ENCODE data around the gene MACROD2. TPM values are rescaled to one million over a fixed set of nuclear protein-coding genes. Genes with fewer than 3 reads are reported as not detected.

Gene MACROD2
- total and polyA plus RNA-seq, 11 donors: 0.54 to 5.4 (median 2.4) TPM

DNA sequence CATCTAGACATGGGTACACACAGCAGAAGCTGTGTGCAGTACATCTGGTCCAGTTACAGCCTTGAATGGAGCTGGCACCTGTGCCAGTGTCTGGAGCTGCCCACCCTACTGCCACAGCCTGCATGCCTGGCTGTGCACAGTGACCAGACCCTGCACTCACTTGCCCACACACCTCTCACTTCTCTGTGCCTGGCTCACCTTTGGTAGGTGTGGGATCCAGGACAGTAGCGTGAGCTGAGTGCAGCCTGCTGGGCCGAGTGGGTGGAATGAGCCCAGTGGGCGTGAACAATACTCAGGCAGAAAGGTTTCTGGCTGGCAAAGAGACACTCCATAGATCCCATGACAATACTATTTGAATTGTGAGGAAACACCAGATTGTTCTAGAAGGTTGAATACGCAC, 1181.6 kb downstream of the MACROD2 start:
- intact Hi-C loops (cut with DNase I): no loop called here
- TF ChIP-seq POLR2A (IDR thresholded peaks at IDR 0.05): no peak
- peak in 1 of 5 donors; percentile 39 for DNase-seq

DNA sequence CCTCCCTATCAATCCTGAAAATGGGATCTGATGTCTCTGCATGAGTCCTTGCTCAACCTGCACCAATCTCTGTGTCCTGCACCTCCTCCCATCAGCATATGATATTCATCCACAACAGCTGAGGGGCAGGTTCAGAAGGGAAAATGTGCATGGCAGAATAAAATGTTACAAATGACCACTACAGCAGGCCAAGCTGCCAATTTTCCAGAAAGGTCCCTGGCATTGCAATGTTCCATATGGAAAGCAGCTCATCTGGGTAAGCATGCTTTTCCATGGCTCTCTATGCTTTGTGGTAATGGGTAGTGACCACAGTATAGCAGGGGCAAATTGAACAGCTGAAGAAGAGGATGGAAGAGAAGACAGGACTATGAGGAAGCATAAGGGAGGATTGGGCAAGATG, 1183.3 kb downstream of the MACROD2 start:
- ATAC-seq (no peak), DNase-seq (no peak)
- no peaks in the 10 kb centered on the region for H3K36me3 ChIP-seq
- no peaks in the 10 kb centered on the region for H3K4me1 ChIP-seq
- no peak overlapping the region for H3K27ac ChIP-seq
- no peak for TF ChIP-seq POLR2A (IDR thresholded peaks at IDR 0.05)
- intact Hi-C loops (cut with DNase I): no loop called here
- H3K9me3 ChIP-seq: peaks cover 0 to 12% (median 0%) of the 10 kb centered on the region in 12 donors
- H3K4me3 ChIP-seq: no peak overlapping the region
- H3K27me3 ChIP-seq: no peaks in the 10 kb centered on the region

More for the DNA sequence above, 1181.6 kb downstream of the MACROD2 start:
- 89 to 93% (median 91%) methylated on average over 4 of the region's 4 CpGs for WGBS, 4 donors
- no peak for ATAC-seq
- Histone ChIP-seq H3K36me3 (no peaks in the 10 kb centered on the region), H3K4me1 (no peaks in the 10 kb centered on the region), H3K4me3 (no peak overlapping the region), H3K9me3 (peaks cover 0 to 12% (median 0%) of the 10 kb centered on the region in 12 donors), H3K27me3 (no peaks in the 10 kb centered on the region), H3K27ac (no peak overlapping the region)

DNA sequence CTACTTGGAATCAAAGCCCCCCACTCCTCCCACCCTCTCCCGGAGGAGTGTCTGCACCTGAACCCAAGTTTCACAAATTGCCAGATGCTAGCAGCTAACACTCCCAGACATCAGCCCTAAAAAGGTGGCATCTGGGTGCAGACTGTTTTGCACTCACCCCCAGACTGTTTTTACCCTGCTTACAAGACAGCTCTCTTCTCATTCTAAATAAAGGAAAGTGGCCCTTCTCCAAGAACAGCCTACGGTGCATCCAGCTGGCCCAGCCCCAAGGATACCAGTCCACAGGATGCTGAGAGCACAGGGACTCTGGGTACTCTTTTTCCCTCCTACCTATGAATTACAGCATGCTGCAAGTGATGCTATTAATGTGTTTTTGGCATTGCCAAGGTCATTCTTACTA, 1184.1 kb downstream of the MACROD2 start:
- 41 to 56% (median 49%) methylated on average over 2 of the region's 2 CpGs for WGBS, 4 donors
- peak in 2 of 4 donors; percentile 61 to 69 for ATAC-seq
- Histone ChIP-seq H3K4me1 (no peaks in the 10 kb centered on the region), H3K9me3 (peaks cover 0 to 12% (median 0%) of the 10 kb centered on the region in 12 donors), H3K36me3 (no peaks in the 10 kb centered on the region), H3K4me3 (no peak overlapping the region), H3K27ac (no peak overlapping the region), H3K27me3 (no peaks in the 10 kb centered on the region)
- intact Hi-C loops (cut with DNase I): no loop called here
- DNase-seq: peak in 1 of 5 donors; percentile 48
- TF ChIP-seq, protein P1, sequence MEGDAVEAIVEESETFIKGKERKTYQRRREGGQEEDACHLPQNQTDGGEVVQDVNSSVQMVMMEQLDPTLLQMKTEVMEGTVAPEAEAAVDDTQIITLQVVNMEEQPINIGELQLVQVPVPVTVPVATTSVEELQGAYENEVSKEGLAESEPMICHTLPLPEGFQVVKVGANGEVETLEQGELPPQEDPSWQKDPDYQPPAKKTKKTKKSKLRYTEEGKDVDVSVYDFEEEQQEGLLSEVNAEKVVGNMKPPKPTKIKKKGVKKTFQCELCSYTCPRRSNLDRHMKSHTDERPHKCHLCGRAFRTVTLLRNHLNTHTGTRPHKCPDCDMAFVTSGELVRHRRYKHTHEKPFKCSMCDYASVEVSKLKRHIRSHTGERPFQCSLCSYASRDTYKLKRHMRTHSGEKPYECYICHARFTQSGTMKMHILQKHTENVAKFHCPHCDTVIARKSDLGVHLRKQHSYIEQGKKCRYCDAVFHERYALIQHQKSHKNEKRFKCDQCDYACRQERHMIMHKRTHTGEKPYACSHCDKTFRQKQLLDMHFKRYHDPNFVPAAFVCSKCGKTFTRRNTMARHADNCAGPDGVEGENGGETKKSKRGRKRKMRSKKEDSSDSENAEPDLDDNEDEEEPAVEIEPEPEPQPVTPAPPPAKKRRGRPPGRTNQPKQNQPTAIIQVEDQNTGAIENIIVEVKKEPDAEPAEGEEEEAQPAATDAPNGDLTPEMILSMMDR (IDR thresholded peaks at IDR 0.05): no peak

DNA sequence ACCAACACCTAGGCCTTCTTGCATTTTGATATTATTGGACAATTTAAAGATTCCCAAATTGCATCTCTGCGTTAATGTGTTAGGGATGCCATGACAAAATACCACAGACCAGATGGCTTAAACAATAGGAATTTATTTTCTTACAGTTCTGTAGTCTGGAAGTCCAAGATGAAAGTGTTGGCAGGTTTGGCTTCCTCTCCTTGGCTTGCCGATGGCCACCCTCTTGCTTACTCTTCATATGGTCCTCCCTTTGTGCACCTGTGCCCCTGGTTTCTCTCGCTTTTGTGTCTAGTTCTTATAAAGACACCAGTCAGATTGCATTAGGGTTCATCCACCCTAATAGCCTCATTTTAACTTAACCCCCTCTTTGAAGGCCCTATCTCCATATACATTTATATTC, 1184.5 kb downstream of the MACROD2 start:
- WGBS, 4 donors: 88 to 96% (median 92%) methylated on average over 3 of the region's 3 CpGs
- no peak overlapping the region for H3K4me3 ChIP-seq
- no peaks in the 10 kb centered on the region for H3K27me3 ChIP-seq
- DNase-seq: no peak
- no peaks in the 10 kb centered on the region for H3K4me1 ChIP-seq
- no peak overlapping the region for H3K27ac ChIP-seq
- intact Hi-C loops (cut with DNase I): loop anchor here in 1 of 10 donors (10.0 kb wide), 1 partner anchor 55 kb away; no protein-coding TSS in a partner anchor
- H3K9me3 ChIP-seq: peaks cover 0 to 12% (median 0%) of the 10 kb centered on the region in 12 donors
- ATAC-seq: no peak
- no peaks in the 10 kb centered on the region for H3K36me3 ChIP-seq
- TF ChIP-seq, protein P1 (IDR thresholded peaks at IDR 0.05): no peak
- TF ChIP-seq POLR2A (IDR thresholded peaks at IDR 0.05): no peak

DNA sequence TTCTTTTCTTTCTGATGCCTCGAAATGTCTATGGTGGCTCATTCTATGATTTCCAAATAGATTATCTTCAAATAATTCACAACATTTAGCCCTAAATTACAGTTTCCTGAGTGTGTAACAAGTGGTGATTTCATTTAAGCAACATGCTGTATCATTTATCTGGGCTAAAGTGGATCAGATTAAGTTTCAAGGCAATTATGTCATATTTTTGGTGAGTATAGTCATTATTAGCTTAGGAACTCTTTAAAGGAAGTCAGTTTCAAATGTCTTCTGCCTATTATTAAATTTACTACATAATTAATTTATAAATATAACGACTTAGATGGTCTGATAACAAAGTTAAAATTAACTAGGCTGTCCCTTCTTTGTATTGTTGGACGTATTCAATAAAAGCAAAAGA, 1190.0 kb downstream of the MACROD2 start:
- no peaks in the 10 kb centered on the region for H3K4me1 ChIP-seq
- intact Hi-C loops (cut with DNase I): loop anchor here in 1 of 10 donors (10.0 kb wide), 1 partner anchor 49 kb away; no protein-coding TSS in a partner anchor
- H3K36me3 ChIP-seq: no peaks in the 10 kb centered on the region
- 64 to 83% (median 70%) methylated on average over 3 of the region's 3 CpGs for WGBS, 4 donors
- no peak overlapping the region for H3K4me3 ChIP-seq
- TF ChIP-seq POLR2A (IDR thresholded peaks at IDR 0.05): no peak
- TF ChIP-seq, protein P1 (IDR thresholded peaks at IDR 0.05): no peak
- DNase-seq (no peak), ATAC-seq (no peak)
- H3K27ac ChIP-seq: no peak overlapping the region
- H3K27me3 ChIP-seq: no peaks in the 10 kb centered on the region
- H3K9me3 ChIP-seq: no peaks in the 10 kb centered on the region
